Osteocyte (in vitro differentiated cells): ENCODE results near the gene MESP2. TPM values are rescaled to one million over a fixed set of nuclear protein-coding genes. Genes with fewer than 3 reads are reported as not detected.

Experiments used
- DNase-seq: peaks from one replicate; pipeline ENCODE4 v3.0.0; 2021; ENCODE audit warnings: mixed read lengths; ENCODE audit not compliant: unreplicated experiment; ENCODE audit errors: extremely low spot score
- H3K27ac Mint-ChIP-seq: one replicate; pipeline ENCODE4 v1.8.0; 2021; ENCODE audit warnings: mild to moderate bottlenecking, mixed read lengths; ENCODE audit not compliant: unreplicated experiment
- H3K27me3 Mint-ChIP-seq: one replicate; pipeline ENCODE4 v1.8.0; 2021; ENCODE audit warnings: mixed read lengths; ENCODE audit not compliant: unreplicated experiment
- H3K36me3 Mint-ChIP-seq: one replicate; pipeline ENCODE4 v1.8.0; 2021; ENCODE audit warnings: mixed read lengths; ENCODE audit not compliant: unreplicated experiment
- H3K4me1 Mint-ChIP-seq: one replicate; pipeline ENCODE4 v1.8.0; 2021; ENCODE audit warnings: mixed read lengths; ENCODE audit not compliant: unreplicated experiment
- H3K4me3 Mint-ChIP-seq: one replicate; pipeline ENCODE4 v1.8.0; 2021; ENCODE audit warnings: mild to moderate bottlenecking, moderate library complexity, mixed read lengths; ENCODE audit not compliant: unreplicated experiment
- H3K9me3 Mint-ChIP-seq: one replicate; pipeline ENCODE4 v1.8.0; 2021; ENCODE audit warnings: mixed read lengths; ENCODE audit not compliant: unreplicated experiment
- total RNA-seq: library from RNA; stranded (reverse); gene quantifications from 2 replicates; pipeline ENCODE4 v1.2.1, GENCODE V29; 2021
- TF ChIP-seq, protein P1 (sequence below): fragments of 200-600 bp; sonication (generic); IDR thresholded peaks from 2 replicates; pipeline ENCODE4 v1.5.0; 2021; ENCODE audit warnings: antibody characterized with exemption, mild to moderate bottlenecking, moderate library complexity

MESP2 gene
- total RNA-seq, 1 donor from 2014 or later, result not detected

- TF ChIP-seq, protein P1, sequence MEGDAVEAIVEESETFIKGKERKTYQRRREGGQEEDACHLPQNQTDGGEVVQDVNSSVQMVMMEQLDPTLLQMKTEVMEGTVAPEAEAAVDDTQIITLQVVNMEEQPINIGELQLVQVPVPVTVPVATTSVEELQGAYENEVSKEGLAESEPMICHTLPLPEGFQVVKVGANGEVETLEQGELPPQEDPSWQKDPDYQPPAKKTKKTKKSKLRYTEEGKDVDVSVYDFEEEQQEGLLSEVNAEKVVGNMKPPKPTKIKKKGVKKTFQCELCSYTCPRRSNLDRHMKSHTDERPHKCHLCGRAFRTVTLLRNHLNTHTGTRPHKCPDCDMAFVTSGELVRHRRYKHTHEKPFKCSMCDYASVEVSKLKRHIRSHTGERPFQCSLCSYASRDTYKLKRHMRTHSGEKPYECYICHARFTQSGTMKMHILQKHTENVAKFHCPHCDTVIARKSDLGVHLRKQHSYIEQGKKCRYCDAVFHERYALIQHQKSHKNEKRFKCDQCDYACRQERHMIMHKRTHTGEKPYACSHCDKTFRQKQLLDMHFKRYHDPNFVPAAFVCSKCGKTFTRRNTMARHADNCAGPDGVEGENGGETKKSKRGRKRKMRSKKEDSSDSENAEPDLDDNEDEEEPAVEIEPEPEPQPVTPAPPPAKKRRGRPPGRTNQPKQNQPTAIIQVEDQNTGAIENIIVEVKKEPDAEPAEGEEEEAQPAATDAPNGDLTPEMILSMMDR, result no peak
- Mint-ChIP-seq H3K36me3 (peaks cover 47% of the 10 kb centered on the region), H3K27ac (no peak overlapping the region)
Measured at GRCh38 chr15:89801471-89802195, 25.5 kb downstream of the MESP2 start.

DNA sequence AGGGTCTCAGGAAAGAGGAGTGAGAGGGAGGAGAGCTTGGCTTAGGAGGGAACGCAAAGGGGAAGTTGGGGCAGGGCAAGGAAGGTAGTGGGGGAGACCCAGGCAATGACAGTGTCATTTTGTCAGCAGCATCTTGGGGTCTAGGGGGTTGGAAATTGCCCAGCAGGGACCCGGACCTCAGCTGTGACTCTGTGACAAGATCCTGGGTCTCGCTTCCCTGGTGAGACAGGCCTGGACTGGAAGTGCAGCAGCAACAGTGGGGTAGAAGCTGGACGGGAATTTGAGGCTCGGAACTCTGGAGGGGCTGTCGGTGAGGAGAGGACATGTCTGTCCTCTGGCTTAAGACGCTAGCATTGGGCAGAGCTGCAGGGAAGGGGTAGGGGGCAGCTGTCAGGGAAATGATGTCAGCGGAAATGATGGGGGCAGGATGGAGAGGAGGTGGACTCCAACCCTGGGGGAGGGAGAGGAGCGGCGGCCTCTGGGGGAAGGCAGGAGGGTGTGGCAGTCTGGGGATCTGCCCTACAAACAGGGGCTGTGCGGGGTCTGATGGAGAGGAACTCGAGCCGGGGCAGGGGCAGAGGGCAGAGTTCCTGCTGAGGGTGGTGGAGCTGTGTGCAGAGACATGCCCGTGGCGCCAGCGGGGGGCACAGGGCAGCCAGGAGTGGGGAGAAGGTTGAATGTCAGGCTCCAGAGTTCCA lies 26.2 kb downstream of the MESP2 start:
- Mint-ChIP-seq H3K27me3 (no peaks in the 10 kb centered on the region), H3K36me3 (peaks cover 40% of the 10 kb centered on the region), H3K27ac (no peak overlapping the region), H3K9me3 (peaks cover under 1% of the 10 kb centered on the region), H3K4me1 (peaks cover 35% of the 10 kb centered on the region), H3K4me3 (no peak overlapping the region)
- no peak for DNase-seq
- TF ChIP-seq, protein P1, result no peak

More at GRCh38 chr15:89801471-89802195, 25.5 kb downstream of the MESP2 start:
- Mint-ChIP-seq H3K4me3 (no peak overlapping the region), H3K27me3 (no peaks in the 10 kb centered on the region), H3K9me3 (peaks cover 5% of the 10 kb centered on the region), H3K4me1 (peaks cover 33% of the 10 kb centered on the region)
- DNase-seq, result no peak

GRCh38 chr15:89802986-89803824 lies 27.1 kb downstream of the MESP2 start:
- Mint-ChIP-seq H3K4me1 (peaks cover 43% of the 10 kb centered on the region), H3K36me3 (peaks cover 35% of the 10 kb centered on the region), H3K9me3 (no peaks in the 10 kb centered on the region), H3K27me3 (no peaks in the 10 kb centered on the region), H3K4me3 (no peak overlapping the region), H3K27ac (no peak overlapping the region)
- TF ChIP-seq, protein P1, result no peak
- no peak for DNase-seq

DNA sequence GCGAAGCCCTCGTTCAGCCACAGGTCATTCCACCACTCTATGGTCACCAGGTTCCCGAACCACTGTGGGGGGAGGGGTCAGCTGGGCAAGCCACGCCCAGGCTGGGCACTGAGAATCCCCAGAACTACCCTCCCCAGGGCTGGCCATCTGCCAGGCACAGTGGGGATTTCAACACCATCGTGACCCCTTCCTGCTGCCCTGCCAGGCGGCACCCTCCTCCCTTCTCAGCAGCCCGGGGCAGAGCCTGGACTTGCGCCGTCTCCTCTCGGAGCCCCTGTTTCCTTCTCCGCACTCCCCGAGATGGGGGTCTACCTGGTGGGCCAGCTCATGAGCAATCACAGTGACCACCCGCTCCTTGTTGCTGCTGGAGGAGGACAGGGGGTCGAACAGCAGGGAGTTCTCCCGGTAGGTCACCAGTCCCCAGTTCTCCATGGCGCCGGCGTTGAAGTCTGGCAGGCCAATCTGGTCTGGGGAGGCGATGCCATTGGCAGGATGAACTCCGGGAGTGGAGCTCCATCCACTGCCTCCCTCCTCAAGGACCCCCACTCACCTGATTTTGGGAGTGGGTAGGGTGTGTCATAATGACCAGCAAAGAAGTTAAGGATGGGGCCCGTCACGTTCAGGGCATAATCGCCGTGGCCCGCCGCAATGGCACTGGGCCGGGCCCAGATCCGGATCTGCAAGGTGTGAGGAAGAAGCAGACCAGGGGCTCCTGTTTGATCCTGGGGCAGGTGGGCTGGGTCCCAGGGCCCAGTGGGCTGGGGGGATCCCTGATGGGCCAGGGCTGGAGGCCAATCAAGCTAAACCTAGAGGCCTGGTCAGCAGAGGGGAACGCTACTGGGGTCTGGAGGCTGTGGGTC lies 28.0 kb downstream of the MESP2 start:
- no peak overlapping the region for H3K27ac Mint-ChIP-seq
- TF ChIP-seq, protein P1, result no peak
- H3K9me3 Mint-ChIP-seq, result no peaks in the 10 kb centered on the region
- H3K27me3 Mint-ChIP-seq, result no peaks in the 10 kb centered on the region
- peaks cover 30% of the 10 kb centered on the region for H3K36me3 Mint-ChIP-seq
- peaks cover 52% of the 10 kb centered on the region for H3K4me1 Mint-ChIP-seq
- no peak overlapping the region for H3K4me3 Mint-ChIP-seq
- DNase-seq, result no peak
